Esophagus muscularis mucosa (tissue), 4 donors: Measurements from ENCODE around the gene USP48.

Experiments
- CTCF ChIP-seq, 3 experiments: fragments of 200-600 bp in 2 of 3; fragments of 450-650 bp in 1 of 3; sonication (generic) in 2 of 3; IDR thresholded peaks; one replicate each; pipeline ENCODE4 v1.5.1; 2017 to 2019; ENCODE audit warnings: antibody characterized with exemption in 3 of 3, mild to moderate bottlenecking in 2 of 3, moderate library complexity in 1 of 3
- EP300 ChIP-seq: sonication (generic); formaldehyde crosslinking; IDR thresholded peaks from one replicate; pipeline ENCODE4 v1.6.1; 2017; ENCODE audit warnings: antibody characterized with exemption
- POLR2AphosphoS5 ChIP-seq, 2 donors: sonication (generic); formaldehyde crosslinking; IDR thresholded peaks; one replicate each; pipeline ENCODE4 v1.6.1; 2017; ENCODE audit warnings: antibody characterized with exemption in 2 of 2

DNA sequence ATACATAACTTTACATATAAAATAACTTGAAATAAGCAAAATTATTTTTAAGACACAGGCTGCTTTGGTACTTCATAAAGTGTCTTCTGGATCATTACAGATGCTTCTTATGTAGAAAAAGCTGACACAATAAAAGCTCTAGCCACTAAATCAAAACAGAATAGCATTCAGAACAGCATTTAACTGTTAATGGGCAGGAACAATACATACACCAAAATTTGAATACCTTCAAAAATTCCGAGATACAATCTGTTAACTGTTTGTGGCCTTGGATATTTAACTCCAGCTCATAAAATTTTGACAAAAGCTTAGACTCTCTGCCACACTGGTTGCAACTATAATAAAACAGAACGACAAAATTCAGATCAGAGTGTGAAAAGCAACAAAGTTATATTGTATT, 31.7 kb downstream of the USP48 start:
- TF ChIP-seq CTCF (IDR thresholded peaks at IDR 0.05), result no peak
- no peak for TF ChIP-seq EP300
- no peak for TF ChIP-seq POLR2AphosphoS5 (IDR thresholded peaks at IDR 0.05)
